ENCODE data around the gene FUT9.

Gene FUT9

DNA sequence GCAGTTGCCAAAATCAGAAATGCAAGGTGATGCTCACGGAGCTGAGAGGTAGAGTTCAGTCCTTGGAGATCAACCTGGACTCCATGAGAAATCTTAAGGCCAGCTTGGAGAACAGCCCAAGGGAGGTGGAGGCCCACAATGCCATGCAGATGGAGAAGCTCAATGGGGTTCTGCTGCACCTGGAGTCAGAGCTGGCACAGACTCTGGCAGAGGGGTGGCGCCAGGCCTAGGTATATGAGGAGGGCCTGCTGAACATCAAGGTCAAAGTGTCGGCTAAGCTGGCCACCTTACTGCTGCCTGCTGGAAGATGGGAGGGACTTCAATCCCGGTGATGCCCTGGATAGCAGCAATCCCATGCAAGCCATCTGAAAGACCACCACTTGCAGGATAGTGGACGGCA lies 23.9 kb upstream of the FUT9 start:
- no peak overlapping the region for H2AFZ ChIP-seq (ENCODE audit: low read depth, low read length)
- TF ChIP-seq, protein P1, sequence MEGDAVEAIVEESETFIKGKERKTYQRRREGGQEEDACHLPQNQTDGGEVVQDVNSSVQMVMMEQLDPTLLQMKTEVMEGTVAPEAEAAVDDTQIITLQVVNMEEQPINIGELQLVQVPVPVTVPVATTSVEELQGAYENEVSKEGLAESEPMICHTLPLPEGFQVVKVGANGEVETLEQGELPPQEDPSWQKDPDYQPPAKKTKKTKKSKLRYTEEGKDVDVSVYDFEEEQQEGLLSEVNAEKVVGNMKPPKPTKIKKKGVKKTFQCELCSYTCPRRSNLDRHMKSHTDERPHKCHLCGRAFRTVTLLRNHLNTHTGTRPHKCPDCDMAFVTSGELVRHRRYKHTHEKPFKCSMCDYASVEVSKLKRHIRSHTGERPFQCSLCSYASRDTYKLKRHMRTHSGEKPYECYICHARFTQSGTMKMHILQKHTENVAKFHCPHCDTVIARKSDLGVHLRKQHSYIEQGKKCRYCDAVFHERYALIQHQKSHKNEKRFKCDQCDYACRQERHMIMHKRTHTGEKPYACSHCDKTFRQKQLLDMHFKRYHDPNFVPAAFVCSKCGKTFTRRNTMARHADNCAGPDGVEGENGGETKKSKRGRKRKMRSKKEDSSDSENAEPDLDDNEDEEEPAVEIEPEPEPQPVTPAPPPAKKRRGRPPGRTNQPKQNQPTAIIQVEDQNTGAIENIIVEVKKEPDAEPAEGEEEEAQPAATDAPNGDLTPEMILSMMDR (IDR thresholded peaks at IDR 0.05; ENCODE audit: low read depth, low read length) = no peak
- TF ChIP-seq EZH2phosphoT487 (IDR thresholded peaks at IDR 0.05; ENCODE audit: low read depth) = no peak

DNA sequence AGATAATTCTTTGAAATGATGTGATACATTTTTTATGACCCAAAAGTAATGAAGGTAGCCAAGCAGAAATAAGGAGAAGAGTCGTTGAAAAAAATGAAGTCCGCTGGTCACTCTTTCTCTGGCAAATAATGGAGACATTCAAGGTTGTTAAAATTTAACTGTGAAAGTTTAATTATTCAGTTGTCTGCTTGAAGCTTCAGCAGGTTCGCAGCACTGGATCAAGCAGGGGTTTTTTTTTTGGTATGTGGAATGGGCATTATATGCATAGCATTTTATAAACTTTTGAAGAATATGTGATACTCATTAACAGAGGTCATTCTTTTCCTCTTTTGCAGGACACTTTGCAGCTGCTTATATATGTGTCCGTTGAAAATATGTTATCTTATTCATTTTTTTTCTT lies 21.6 kb upstream of the FUT9 start:
- no peak overlapping the region for H3K4me2 ChIP-seq (ENCODE audit: low read length)
- H3K27ac ChIP-seq (ENCODE audit: low read length) = no peak overlapping the region
- H2AFZ ChIP-seq (ENCODE audit: low read depth, low read length) = no peak overlapping the region
- no peaks in the 10 kb centered on the region for H4K20me1 ChIP-seq (ENCODE audit: insufficient read depth, low read length)
- no peaks in the 10 kb centered on the region for H3K36me3 ChIP-seq (replicated peaks; ENCODE audit: low read depth, low read length)
- H3K4me3 ChIP-seq (ENCODE audit: low read length) = no peak overlapping the region
- no peaks in the 10 kb centered on the region for H3K27me3 ChIP-seq (ENCODE audit: low read depth, low read length)
- H3K4me1 ChIP-seq (ENCODE audit: low read length) = no peaks in the 10 kb centered on the region
- no peaks in the 10 kb centered on the region for H3K79me2 ChIP-seq (ENCODE audit: low read length)
- H3K9ac ChIP-seq (ENCODE audit: low read length) = no peak overlapping the region
- no peaks in the 10 kb centered on the region for H3K9me3 ChIP-seq (ENCODE audit: insufficient read depth, low read length)
- TF ChIP-seq EZH2phosphoT487 (IDR thresholded peaks at IDR 0.05; ENCODE audit: low read depth) = no peak
- TF ChIP-seq, protein P1 (IDR thresholded peaks at IDR 0.05; ENCODE audit: low read depth, low read length) = no peak

More for the DNA sequence above, 23.9 kb upstream of the FUT9 start:
- Histone ChIP-seq H3K79me2 (ENCODE audit: low read length) (no peaks in the 10 kb centered on the region), H3K9me3 (ENCODE audit: insufficient read depth, low read length) (no peaks in the 10 kb centered on the region), H3K4me2 (ENCODE audit: low read length) (no peak overlapping the region), H3K27me3 (ENCODE audit: low read depth, low read length) (no peaks in the 10 kb centered on the region), H3K27ac (ENCODE audit: low read length) (no peak overlapping the region), H4K20me1 (ENCODE audit: insufficient read depth, low read length) (no peaks in the 10 kb centered on the region), H3K4me3 (ENCODE audit: low read length) (no peak overlapping the region), H3K36me3 (replicated peaks; ENCODE audit: low read depth, low read length) (no peaks in the 10 kb centered on the region), H3K4me1 (ENCODE audit: low read length) (no peaks in the 10 kb centered on the region), H3K9ac (ENCODE audit: low read length) (no peak overlapping the region)

DNA sequence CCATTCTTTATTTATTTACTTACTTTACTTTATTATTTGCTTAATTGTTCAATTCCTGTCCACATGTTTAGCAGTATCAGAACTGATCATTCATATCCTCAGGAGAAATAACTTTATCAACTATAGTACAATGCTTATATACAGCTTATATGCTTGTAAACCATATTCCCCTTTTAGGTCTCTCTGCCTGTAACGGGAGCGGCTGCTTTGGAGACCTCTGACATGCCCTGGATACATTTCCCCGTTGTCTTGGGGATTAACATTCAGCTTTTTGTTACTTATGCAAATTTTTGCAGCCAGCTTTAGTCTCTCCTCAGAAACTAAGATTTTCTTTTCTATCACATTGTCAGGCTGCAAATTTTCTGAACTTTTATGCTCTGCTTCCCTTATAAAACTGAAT lies 17.6 kb upstream of the FUT9 start:
- H3K4me1 ChIP-seq (ENCODE audit: low read length) = no peaks in the 10 kb centered on the region
- TF ChIP-seq, protein P1 (IDR thresholded peaks at IDR 0.05; ENCODE audit: low read depth, low read length) = no peak
- TF ChIP-seq EZH2phosphoT487 (IDR thresholded peaks at IDR 0.05; ENCODE audit: low read depth) = no peak
- H2AFZ ChIP-seq (ENCODE audit: low read depth, low read length) = no peak overlapping the region
- H3K4me2 ChIP-seq (ENCODE audit: low read length) = no peak overlapping the region
- no peak overlapping the region for H3K27ac ChIP-seq (ENCODE audit: low read length)
- no peaks in the 10 kb centered on the region for H3K79me2 ChIP-seq (ENCODE audit: low read length)
- no peaks in the 10 kb centered on the region for H3K36me3 ChIP-seq (replicated peaks; ENCODE audit: low read depth, low read length)
- H3K4me3 ChIP-seq (ENCODE audit: low read length) = no peak overlapping the region
- H3K9me3 ChIP-seq (ENCODE audit: insufficient read depth, low read length) = no peaks in the 10 kb centered on the region
- H3K27me3 ChIP-seq (ENCODE audit: low read depth, low read length) = no peaks in the 10 kb centered on the region
- H4K20me1 ChIP-seq (ENCODE audit: insufficient read depth, low read length) = no peaks in the 10 kb centered on the region
- no peak overlapping the region for H3K9ac ChIP-seq (ENCODE audit: low read length)

- TF ChIP-seq EZH2phosphoT487 (IDR thresholded peaks at IDR 0.05; ENCODE audit: low read depth) = no peak
- TF ChIP-seq, protein P1 (IDR thresholded peaks at IDR 0.05; ENCODE audit: low read depth, low read length) = no peak
- Histone ChIP-seq H4K20me1 (ENCODE audit: insufficient read depth, low read length) (no peaks in the 10 kb centered on the region), H3K4me1 (ENCODE audit: low read length) (no peaks in the 10 kb centered on the region), H3K36me3 (replicated peaks; ENCODE audit: low read depth, low read length) (no peaks in the 10 kb centered on the region), H3K9ac (ENCODE audit: low read length) (no peak overlapping the region), H3K27ac (ENCODE audit: low read length) (no peak overlapping the region), H3K79me2 (ENCODE audit: low read length) (no peaks in the 10 kb centered on the region), H3K9me3 (ENCODE audit: insufficient read depth, low read length) (no peaks in the 10 kb centered on the region), H3K27me3 (ENCODE audit: low read depth, low read length) (no peaks in the 10 kb centered on the region), H3K4me3 (ENCODE audit: low read length) (no peak overlapping the region), H2AFZ (ENCODE audit: low read depth, low read length) (no peak overlapping the region), H3K4me2 (ENCODE audit: low read length) (no peak overlapping the region)
Observed at GRCh38 chr6:96001891-96002575, 13.7 kb upstream of the FUT9 start.
